ENCODE results near the gene KCMF1. TPM values are rescaled to one million over a fixed set of nuclear protein-coding genes. Genes with fewer than 3 reads are reported as not detected.

Gene KCMF1
- polyA plus RNA-seq, 1 of the 3 experiments (the other 2 are of a cell fraction): 37.0 TPM

GRCh38 chr2:85104228-85104627 is 133.3 kb downstream of the KCMF1 start:
- H3K36me3 ChIP-seq (replicated peaks in 1 of 2; ENCODE audit: control insufficient read depth in 1 of 2, insufficient read depth in 2 of 2, low read length in 1 of 2): no peaks in the 10 kb centered on the region
- H2AFZ ChIP-seq (ENCODE audit: low read depth): no peak overlapping the region
- H3K27ac ChIP-seq (ENCODE audit: low read depth in 2 of 2, low read length in 1 of 2): no peak overlapping the region
- ChIA-PET POLR2A (no interaction called here), CTCF (interaction anchor here (0.9 to 1.9 kb wide), 6 partner anchors 37 to 196 kb away, joined by 3 to 6 read pairs (median 4); no protein-coding TSS in a partner anchor)
- no peaks in the 10 kb centered on the region for H4K20me1 ChIP-seq (ENCODE audit: insufficient read depth)
- H3F3A ChIP-seq (replicated peaks; ENCODE audit: insufficient read depth): no peaks in the 10 kb centered on the region
- no peaks in the 10 kb centered on the region for H3K9me3 ChIP-seq
- no peak for DNase-seq
- no peaks in the 10 kb centered on the region for H3K79me2 ChIP-seq (ENCODE audit: insufficient read depth)
- TF ChIP-seq JUND (IDR thresholded peaks at IDR 0.05) (no peak), GATA2 (CRISPR knock-in tag; IDR thresholded peaks at IDR 0.05) (no peak), REST (IDR thresholded peaks at IDR 0.05; ENCODE audit: low read depth, low read length) (no peak), RXRA (IDR thresholded peaks at IDR 0.05; ENCODE audit: borderline replicate concordance, low read depth) (no peak), EP300 (IDR thresholded peaks at IDR 0.05; ENCODE audit: borderline replicate concordance in 1 of 2, low read depth in 1 of 2, low read length in 1 of 2) (no peak), TCF12 (IDR thresholded peaks at IDR 0.05) (no peak), FOXM1 (IDR thresholded peaks at IDR 0.05; ENCODE audit: low read depth) (no peak), MEF2A (IDR thresholded peaks at IDR 0.05; ENCODE audit: borderline replicate concordance, low read depth) (no peak)
- H3K4me2 ChIP-seq: no peak overlapping the region
- no peaks in the 10 kb centered on the region for H3K9me2 ChIP-seq
- H3K4me1 ChIP-seq (ENCODE audit: control insufficient read depth in 1 of 2, insufficient read depth in 2 of 2, low read depth in 1 of 2, low read length in 1 of 2): no peaks in the 10 kb centered on the region
- H3K27me3 ChIP-seq (ENCODE audit: insufficient read depth): no peaks in the 10 kb centered on the region; the same call in 1 of the 2 replicates
- no peak overlapping the region for H3K4me3 ChIP-seq (ENCODE audit: low read depth in 2 of 2, low read length in 1 of 2)
- WGBS (ENCODE audit: low lambda C conversion rate): 89% methylated on average over 1 of the region's 1 CpG
- no peak overlapping the region for H3K9ac ChIP-seq

GRCh38 chr2:85106489-85107180 is 135.7 kb downstream of the KCMF1 start:
- H4K20me1 ChIP-seq (ENCODE audit: insufficient read depth): no peaks in the 10 kb centered on the region
- no peaks in the 10 kb centered on the region for H3K4me1 ChIP-seq (ENCODE audit: control insufficient read depth in 1 of 2, insufficient read depth in 2 of 2, low read depth in 1 of 2, low read length in 1 of 2)
- H3F3A ChIP-seq (replicated peaks; ENCODE audit: insufficient read depth): peaks cover 3% of the 10 kb centered on the region
- H3K79me2 ChIP-seq (ENCODE audit: insufficient read depth): no peaks in the 10 kb centered on the region
- no peak overlapping the region for H3K27ac ChIP-seq (ENCODE audit: low read depth in 2 of 2, low read length in 1 of 2)
- no peak overlapping the region for H3K9ac ChIP-seq
- no peaks in the 10 kb centered on the region; the same call in 1 of the 2 replicates for H3K27me3 ChIP-seq (ENCODE audit: insufficient read depth)
- ChIA-PET CTCF (interaction anchor here (1.3 to 1.8 kb wide), 3 partner anchors 26 to 40 kb away, joined by 3 to 9 read pairs (median 4); no protein-coding TSS in a partner anchor), POLR2A (no interaction called here)
- peak; percentile 23 for DNase-seq
- no peaks in the 10 kb centered on the region for H3K9me2 ChIP-seq
- no peak overlapping the region for H2AFZ ChIP-seq (ENCODE audit: low read depth)
- H3K36me3 ChIP-seq (replicated peaks in 1 of 2; ENCODE audit: control insufficient read depth in 1 of 2, insufficient read depth in 2 of 2, low read length in 1 of 2): no peaks in the 10 kb centered on the region
- no peaks in the 10 kb centered on the region for H3K9me3 ChIP-seq
- no peak overlapping the region for H3K4me2 ChIP-seq
- 6% methylated on average over 8 of the region's 8 CpGs for WGBS (ENCODE audit: low lambda C conversion rate)
- no peak overlapping the region for H3K4me3 ChIP-seq (ENCODE audit: low read depth in 2 of 2, low read length in 1 of 2)
- no peak for TF ChIP-seq RFX5 (IDR thresholded peaks at IDR 0.05; ENCODE audit: low read length)
- peak; percentile 93 for TF ChIP-seq JUND (IDR thresholded peaks at IDR 0.05)
- no peak for TF ChIP-seq RAD21 (IDR thresholded peaks at IDR 0.05; ENCODE audit: low read length)
- TF ChIP-seq EP300 (IDR thresholded peaks at IDR 0.05; ENCODE audit: borderline replicate concordance in 1 of 2, low read depth in 1 of 2, low read length in 1 of 2): peak; percentile 61 to 85; a peak in 3 of 4 replicates
- peak; percentile 93 for TF ChIP-seq PBX3 (IDR thresholded peaks at IDR 0.05)
- no peak for TF ChIP-seq EZH2phosphoT487 (IDR thresholded peaks at IDR 0.05; ENCODE audit: borderline replicate concordance, low read depth)
- TF ChIP-seq USF1 (IDR thresholded peaks at IDR 0.05; ENCODE audit: borderline replicate concordance, low read depth): no peak
- TF ChIP-seq NFIC (IDR thresholded peaks at IDR 0.05; ENCODE audit: borderline replicate concordance): peak; percentile 99
- peak; percentile 69 for TF ChIP-seq FOSL2 (IDR thresholded peaks at IDR 0.05; ENCODE audit: borderline replicate concordance, low read depth)
- TF ChIP-seq POLR2AphosphoS5 (IDR thresholded peaks at IDR 0.05; ENCODE audit: low read depth, low read length): peak; percentile 73; the same call in 1 of the 2 replicates
- 0 out of 2 replicates have a peak, but pooled peaks have one; percentile 31 for TF ChIP-seq ZBTB33 (IDR thresholded peaks at IDR 0.05; ENCODE audit: borderline replicate concordance, low read depth)
